Stimulated activated CD8-positive, alpha-beta memory T cell treated with anti-CD3 and anti-CD28 coated beads, Interleukin-4, amount 100 ng/mL, for 24 hours (primary cell): ENCODE results near the gene MYL12B.
"Not testable (repeated sequence)": the region's sequence is repeated elsewhere in the genome, so short reads cannot be mapped to it uniquely, and the experiment has no call there.

Source experiments
- DNase-seq: peaks from one replicate; pipeline ENCODE4 v3.0.0-alpha.2; 2020; ENCODE audit warnings: low read depth

MYL12B gene

GRCh38 chr18:3297025-3297984 lies 35.4 kb downstream of the MYL12B start:
- peak; percentile 87 for DNase-seq

GRCh38 chr18:3304832-3305231 lies 42.9 kb downstream of the MYL12B start:
- DNase-seq: no peak

- no peak for DNase-seq
These were observed 43.4 kb downstream of the MYL12B start for GRCh38 chr18:3305354-3305762.

GRCh38 chr18:3305933-3306332 lies 44.0 kb downstream of the MYL12B start:
- DNase-seq: no peak

GRCh38 chr18:3306391-3306790 lies 44.5 kb downstream of the MYL12B start:
- DNase-seq: no peak

- DNase-seq: no peak
These were observed 51.8 kb downstream of the MYL12B start for GRCh38 chr18:3313685-3314084.

- DNase-seq: not testable (repeated sequence)
These were observed 53.4 kb downstream of the MYL12B start for GRCh38 chr18:3315344-3315743.

- no peak for DNase-seq
These were observed 57.5 kb downstream of the MYL12B start for GRCh38 chr18:3319399-3319798.

GRCh38 chr18:3319894-3320454 lies 58.0 kb downstream of the MYL12B start:
- DNase-seq: no peak

- DNase-seq: no peak
These were observed 59.3 kb downstream of the MYL12B start for GRCh38 chr18:3321133-3321812.

- DNase-seq: no peak
These were observed 62.0 kb downstream of the MYL12B start for GRCh38 chr18:3323900-3324299.
